GM12874 (cell line): ENCODE data around the gene VPS35.

Experiments used
- CTCF ChIP-seq: IDR thresholded peaks from 2 replicates; pipeline ENCODE4 v1.5.1; 2011; ENCODE audit warnings: low read depth, mild to moderate bottlenecking, control low read depth, low read length, moderate library complexity; ENCODE audit not compliant: insufficient read depth

VPS35 gene

GRCh38 chr16:46621934-46622676 is 66.9 kb downstream of the VPS35 start:
- TF ChIP-seq CTCF: no peak

GRCh38 chr16:46621006-46621933 is 67.7 kb downstream of the VPS35 start, which contains the start of gene SHCBP1:
Gene SHCBP1, minus strand, starts transcription at chr16:46621379. Its CDS starts 20 bp downstream, at chr16:46621359.
- TF ChIP-seq CTCF: no peak

DNA sequence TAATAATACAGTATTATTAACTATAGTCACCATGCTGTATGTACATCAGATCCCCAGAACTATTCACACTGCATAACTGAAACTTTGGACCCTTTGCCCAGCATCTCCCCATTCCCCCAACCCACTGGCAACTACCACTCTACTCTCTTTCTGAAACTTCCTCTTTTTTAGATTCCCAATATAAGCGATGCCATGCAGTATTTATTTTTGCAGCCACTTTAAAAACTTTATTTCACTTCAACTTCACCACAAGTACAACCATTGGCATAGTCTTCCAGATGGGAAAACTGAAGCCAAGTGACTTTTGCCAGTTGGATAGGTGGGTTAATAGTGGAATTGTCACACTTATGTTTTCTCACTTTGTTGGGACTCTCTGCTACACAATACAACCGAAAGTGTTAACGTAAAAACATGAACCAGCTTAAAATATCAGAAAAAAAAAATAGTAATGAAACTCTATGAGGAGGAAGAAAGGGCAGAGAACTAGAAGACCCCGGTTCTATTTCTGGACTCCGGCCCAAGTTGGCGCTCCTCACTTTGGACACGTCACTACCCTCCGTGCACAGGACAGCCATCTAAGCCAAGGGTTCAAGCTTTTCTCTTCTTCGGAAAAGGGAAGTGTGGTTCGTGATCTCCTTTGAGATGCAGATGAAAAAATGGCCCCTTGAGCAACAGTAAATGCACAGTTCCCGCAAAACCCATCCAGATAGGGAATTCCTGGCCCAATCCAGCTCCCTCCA is 68.5 kb downstream of the VPS35 start:
- no peak for TF ChIP-seq CTCF

DNA sequence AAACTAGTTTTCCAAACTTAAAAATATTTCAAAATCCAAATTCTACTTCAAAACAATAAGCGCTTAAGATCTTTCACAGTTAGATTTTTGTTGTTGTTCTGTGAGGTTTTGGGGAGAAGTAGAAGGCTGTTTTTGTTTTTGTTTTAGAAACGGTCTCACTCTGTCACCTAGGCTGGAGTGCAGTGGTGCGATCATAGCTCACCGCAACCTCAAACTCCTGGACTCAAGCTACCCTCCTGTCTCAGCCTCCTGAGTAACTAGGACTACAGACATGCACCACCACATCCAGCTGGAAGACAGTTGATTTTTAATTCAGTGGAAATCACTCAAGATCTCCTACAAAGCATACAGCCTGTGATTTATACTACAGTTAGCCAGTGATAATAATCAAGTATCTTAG is 70.5 kb downstream of the VPS35 start:
- no peak for TF ChIP-seq CTCF

DNA sequence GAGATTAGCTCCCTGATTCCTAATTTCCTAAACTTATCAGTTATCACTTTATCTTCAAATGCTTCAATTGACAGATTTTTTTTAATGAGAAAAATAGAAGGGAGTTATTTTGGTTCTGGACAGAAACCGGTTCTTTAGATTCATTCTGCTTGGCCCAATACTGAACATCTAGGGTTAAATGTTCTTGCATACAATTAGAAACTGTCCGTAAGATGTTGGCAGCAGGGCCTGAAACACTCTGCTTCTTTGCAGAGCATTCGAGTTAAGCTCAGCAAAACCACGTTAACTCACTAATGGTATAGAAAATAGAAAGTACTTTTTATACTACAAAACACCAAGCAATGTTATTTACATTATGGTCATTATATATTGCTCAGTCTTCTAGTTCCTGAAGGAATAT is 75.0 kb downstream of the VPS35 start:
- no peak for TF ChIP-seq CTCF

GRCh38 chr16:46613352-46613751 is 75.6 kb downstream of the VPS35 start:
- no peak for TF ChIP-seq CTCF

DNA sequence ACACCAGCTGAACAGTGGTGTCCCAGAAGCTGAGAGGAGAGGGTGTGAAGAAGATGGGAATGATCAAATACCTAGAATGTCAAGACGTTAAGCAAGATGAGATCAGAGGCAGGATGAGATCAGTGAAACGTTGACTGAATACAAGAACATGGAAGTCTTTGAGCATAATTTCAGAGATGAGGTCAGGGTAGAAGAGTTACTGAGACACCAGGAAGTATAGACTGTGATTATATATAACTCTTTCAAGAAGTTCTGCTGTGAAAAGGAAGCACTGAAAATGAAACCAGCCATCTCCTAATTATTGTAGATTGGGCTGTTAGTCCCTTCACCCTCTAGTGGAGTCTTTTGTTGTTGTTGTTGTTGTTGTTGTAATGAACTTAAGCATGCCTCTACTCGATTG is 76.9 kb downstream of the VPS35 start:
- TF ChIP-seq CTCF: no peak
